DND-41 (cell line): ENCODE results near the gene GALNT12.

Source experiments
- ATAC-seq: fragments of 200-7000 bp; cut with Tn5 transposase; 3 replicates; pipeline ENCODE4 v1.9.1; 2021; ENCODE audit warnings: low read depth; ENCODE audit not compliant: insufficient read depth
- DNase-seq: peaks from one replicate; pipeline ENCODE4 v3.0.0-alpha.2; 2020
- H2AFZ ChIP-seq: 2 replicates; pipeline ENCODE4 v1.6.0; 2012; ENCODE audit warnings: low read depth, low read length
- H3K27ac ChIP-seq: 2 replicates; pipeline ENCODE4 v1.5.1; 2012; ENCODE audit warnings: low read length, inconsistent platforms
- H3K27me3 ChIP-seq: fragments of 200-600 bp; sonication (generic); 2 replicates; pipeline ENCODE4 v1.6.0; 2012; ENCODE audit warnings: low read length, mild to moderate bottlenecking, inconsistent platforms; ENCODE audit not compliant: insufficient read depth, poor library complexity
- H3K36me3 ChIP-seq: 2 replicates; pipeline ENCODE4 v1.5.1; 2012; ENCODE audit warnings: low read length, inconsistent platforms; ENCODE audit not compliant: insufficient read depth
- H3K4me1 ChIP-seq: 2 replicates; pipeline ENCODE4 v1.5.1; 2012; ENCODE audit warnings: mild to moderate bottlenecking, low read length; ENCODE audit not compliant: insufficient read depth
- H3K4me2 ChIP-seq: 2 replicates; pipeline ENCODE4 v1.6.0; 2012; ENCODE audit warnings: mild to moderate bottlenecking, moderate library complexity, low read length, inconsistent platforms; ENCODE audit not compliant: insufficient read depth
- H3K4me3 ChIP-seq, 2 experiments: fragments of 200-600 bp in 1 of 2; shearing (Covaris generic) in 1 of 2; 2 replicates each; pipeline ENCODE4 v1.5.1; 2012 to 2016; ENCODE audit warnings: inconsistent platforms in 2 of 2, low read length in 2 of 2, mild to moderate bottlenecking in 2 of 2, low read depth in 1 of 2, moderate library complexity in 1 of 2
- H3K79me2 ChIP-seq: 2 replicates; pipeline ENCODE4 v1.6.0; 2012; ENCODE audit warnings: low read length, inconsistent platforms; ENCODE audit not compliant: insufficient read depth
- H3K9ac ChIP-seq: 2 replicates; pipeline ENCODE4 v1.6.0; 2012; ENCODE audit warnings: low read depth, mild to moderate bottlenecking, inconsistent platforms, low read length, moderate library complexity
- H3K9me3 ChIP-seq: 2 replicates; pipeline ENCODE4 v1.5.1; 2012; ENCODE audit warnings: low read length, moderate library complexity, mild to moderate bottlenecking, inconsistent platforms; ENCODE audit not compliant: insufficient read depth, severe bottlenecking
- H4K20me1 ChIP-seq: 2 replicates; pipeline ENCODE4 v1.6.0; 2012; ENCODE audit warnings: low read length; ENCODE audit not compliant: insufficient read depth
- EZH2 ChIP-seq: IDR thresholded peaks from 3 replicates; pipeline ENCODE4 v1.6.1; 2012; ENCODE audit warnings: borderline replicate concordance, low read depth, mild to moderate bottlenecking, moderate library complexity, low read length, inconsistent platforms; ENCODE audit not compliant: severe bottlenecking
- TF ChIP-seq, protein P1 (sequence below): IDR thresholded peaks from 2 replicates; pipeline ENCODE4 v1.5.1; 2012; ENCODE audit warnings: borderline replicate concordance, low read length, moderate library complexity, mild to moderate bottlenecking; ENCODE audit not compliant: poor library complexity, severe bottlenecking; ENCODE audit errors: extremely low read depth

GALNT12 gene

GRCh38 chr9:98768344-98768743 is 39.1 kb upstream of the GALNT12 start:
- TF ChIP-seq, protein P1, sequence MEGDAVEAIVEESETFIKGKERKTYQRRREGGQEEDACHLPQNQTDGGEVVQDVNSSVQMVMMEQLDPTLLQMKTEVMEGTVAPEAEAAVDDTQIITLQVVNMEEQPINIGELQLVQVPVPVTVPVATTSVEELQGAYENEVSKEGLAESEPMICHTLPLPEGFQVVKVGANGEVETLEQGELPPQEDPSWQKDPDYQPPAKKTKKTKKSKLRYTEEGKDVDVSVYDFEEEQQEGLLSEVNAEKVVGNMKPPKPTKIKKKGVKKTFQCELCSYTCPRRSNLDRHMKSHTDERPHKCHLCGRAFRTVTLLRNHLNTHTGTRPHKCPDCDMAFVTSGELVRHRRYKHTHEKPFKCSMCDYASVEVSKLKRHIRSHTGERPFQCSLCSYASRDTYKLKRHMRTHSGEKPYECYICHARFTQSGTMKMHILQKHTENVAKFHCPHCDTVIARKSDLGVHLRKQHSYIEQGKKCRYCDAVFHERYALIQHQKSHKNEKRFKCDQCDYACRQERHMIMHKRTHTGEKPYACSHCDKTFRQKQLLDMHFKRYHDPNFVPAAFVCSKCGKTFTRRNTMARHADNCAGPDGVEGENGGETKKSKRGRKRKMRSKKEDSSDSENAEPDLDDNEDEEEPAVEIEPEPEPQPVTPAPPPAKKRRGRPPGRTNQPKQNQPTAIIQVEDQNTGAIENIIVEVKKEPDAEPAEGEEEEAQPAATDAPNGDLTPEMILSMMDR = no peak
- no peaks in the 10 kb centered on the region for H3K27me3 ChIP-seq
- H4K20me1 ChIP-seq = no peaks in the 10 kb centered on the region
- H3K9ac ChIP-seq = no peak overlapping the region
- H3K79me2 ChIP-seq = no peaks in the 10 kb centered on the region
- H3K4me3 ChIP-seq = no peak overlapping the region
- H3K4me2 ChIP-seq = no peak overlapping the region
- ATAC-seq (no peak), DNase-seq (no peak)
- no peaks in the 10 kb centered on the region for H3K4me1 ChIP-seq
- no peak overlapping the region for H2AFZ ChIP-seq
- H3K9me3 ChIP-seq = no peaks in the 10 kb centered on the region
- no peak overlapping the region for H3K27ac ChIP-seq
- H3K36me3 ChIP-seq = no peaks in the 10 kb centered on the region; the same call in 1 of the 2 replicates

DNA sequence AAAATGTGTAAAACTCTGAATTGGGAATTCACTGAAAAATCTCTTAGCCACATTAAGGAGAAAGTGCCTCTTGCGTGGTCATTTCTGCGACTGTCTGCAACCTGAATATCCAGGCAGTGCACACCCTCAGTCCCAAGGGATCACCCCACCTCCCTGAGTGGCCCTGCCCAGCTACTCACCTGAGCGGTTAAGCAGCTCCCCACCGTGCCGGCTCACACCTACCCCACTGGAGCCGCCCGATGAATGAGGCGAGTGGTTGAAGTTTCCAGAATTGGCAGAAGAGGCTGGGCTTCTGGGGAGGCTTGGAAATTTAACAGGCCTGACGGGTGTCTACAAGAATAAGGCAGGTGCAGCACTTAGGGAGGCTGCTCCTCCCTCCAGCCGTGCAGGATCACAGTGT is 36.8 kb upstream of the GALNT12 start:
- Histone ChIP-seq H3K79me2 (no peaks in the 10 kb centered on the region), H3K4me1 (no peaks in the 10 kb centered on the region), H3K36me3 (no peaks in the 10 kb centered on the region; the same call in 1 of the 2 replicates), H4K20me1 (no peaks in the 10 kb centered on the region), H2AFZ (no peak overlapping the region), H3K4me3 (no peak overlapping the region), H3K27ac (no peak overlapping the region), H3K9me3 (no peaks in the 10 kb centered on the region), H3K27me3 (no peaks in the 10 kb centered on the region), H3K9ac (no peak overlapping the region), H3K4me2 (no peak overlapping the region)
- TF ChIP-seq, protein P1 = no peak
- TF ChIP-seq EZH2 = no peak
- ATAC-seq (no peak), DNase-seq (no peak)

- no peak for ATAC-seq
Observed at GRCh38 chr9:98771209-98771874, 36.1 kb upstream of the GALNT12 start.

More at GRCh38 chr9:98771209-98771874, 36.1 kb upstream of the GALNT12 start:
- H3K27me3 ChIP-seq = no peaks in the 10 kb centered on the region
- no peak overlapping the region for H3K4me3 ChIP-seq
- H3K9me3 ChIP-seq = no peaks in the 10 kb centered on the region
- no peaks in the 10 kb centered on the region for H4K20me1 ChIP-seq
- no peak overlapping the region for H3K27ac ChIP-seq
- no peak overlapping the region for H3K4me2 ChIP-seq
- no peaks in the 10 kb centered on the region; the same call in 1 of the 2 replicates for H3K36me3 ChIP-seq
- no peak for TF ChIP-seq EZH2
- TF ChIP-seq, protein P1 = no peak
- H2AFZ ChIP-seq = no peak overlapping the region
- no peaks in the 10 kb centered on the region for H3K4me1 ChIP-seq
- no peak overlapping the region for H3K9ac ChIP-seq
- no peaks in the 10 kb centered on the region for H3K79me2 ChIP-seq
- DNase-seq = no peak
